H9 (cell line): ENCODE results near the gene FCGBP. TPM values are rescaled to one million over a fixed set of nuclear protein-coding genes. Genes with fewer than 3 reads are reported as not detected.

Experiments used
- DNase-seq: peaks from one replicate; pipeline ENCODE4 v3.0.0-alpha.2; 2017
- H2AFZ ChIP-seq: one replicate; pipeline ENCODE4 v1.6.1; 2013; ENCODE audit warnings: mild to moderate bottlenecking, low read length, control low read depth, moderate library complexity
- H2AK5ac ChIP-seq: 2 replicates; pipeline ENCODE4 v1.6.1; 2013; ENCODE audit warnings: low read length, control low read depth, mixed read lengths; ENCODE audit not compliant: insufficient read length
- H2BK120ac ChIP-seq: one replicate; pipeline ENCODE4 v1.6.1; 2013; ENCODE audit warnings: low read depth, mild to moderate bottlenecking, low read length, control low read depth, inconsistent platforms; ENCODE audit not compliant: poor library complexity, severe bottlenecking
- H2BK12ac ChIP-seq: 2 replicates; pipeline ENCODE4 v1.6.1; 2013; ENCODE audit warnings: low read length, control low read depth, mixed read lengths, low read depth; ENCODE audit not compliant: insufficient read length
- H2BK15ac ChIP-seq: 2 replicates; pipeline ENCODE4 v1.6.1; 2013; ENCODE audit warnings: low read depth, low read length, control low read depth
- H2BK20ac ChIP-seq: one replicate; pipeline ENCODE4 v1.6.1; 2013; ENCODE audit warnings: low read depth, mild to moderate bottlenecking, low read length, control low read depth, inconsistent platforms; ENCODE audit not compliant: poor library complexity, severe bottlenecking
- H2BK5ac ChIP-seq: 2 replicates; pipeline ENCODE4 v1.6.1; 2013; ENCODE audit warnings: low read length, control low read depth, mixed read lengths; ENCODE audit not compliant: insufficient read length
- H3K14ac ChIP-seq: 2 replicates; pipeline ENCODE4 v1.6.1; 2013; ENCODE audit warnings: low read length, control low read depth; ENCODE audit not compliant: insufficient read depth
- H3K18ac ChIP-seq: 2 replicates; pipeline ENCODE4 v1.6.1; 2013; ENCODE audit warnings: low read depth, mild to moderate bottlenecking, mixed read lengths, low read length, control low read depth; ENCODE audit not compliant: insufficient read length
- H3K23ac ChIP-seq: 2 replicates; pipeline ENCODE4 v1.6.1; 2013; ENCODE audit warnings: low read length, control low read depth, mixed read lengths, low read depth; ENCODE audit not compliant: insufficient read length
- H3K23me2 ChIP-seq: 2 replicates; pipeline ENCODE4 v1.6.1; 2013; ENCODE audit warnings: low read depth, mild to moderate bottlenecking, mixed read lengths, low read length, control low read depth; ENCODE audit not compliant: insufficient read length, poor library complexity, severe bottlenecking
- H3K27ac ChIP-seq: 2 replicates; pipeline ENCODE4 v1.5.1; 2013; ENCODE audit warnings: low read length, control low read depth, mixed read lengths, low read depth; ENCODE audit not compliant: insufficient read length
- H3K27me3 ChIP-seq: 2 replicates; pipeline ENCODE4 v1.6.1; 2013; ENCODE audit warnings: low read length, control low read depth, inconsistent platforms; ENCODE audit not compliant: insufficient read depth
- H3K4ac ChIP-seq: 2 replicates; pipeline ENCODE4 v1.6.1; 2013; ENCODE audit warnings: low read depth, mild to moderate bottlenecking, control low read depth, inconsistent platforms, low read length, moderate library complexity
- H3K4me1 ChIP-seq: 2 replicates; pipeline ENCODE4 v1.6.1; 2013; ENCODE audit warnings: low read length, control low read depth, inconsistent platforms; ENCODE audit not compliant: insufficient read depth
- H3K4me2 ChIP-seq: 2 replicates; pipeline ENCODE4 v1.6.1; 2013; ENCODE audit warnings: low read length, control low read depth, mixed read lengths; ENCODE audit not compliant: insufficient read length, insufficient read depth
- H3K56ac ChIP-seq: 2 replicates; pipeline ENCODE4 v1.6.1; 2013; ENCODE audit warnings: low read depth, mild to moderate bottlenecking, mixed read lengths, low read length, control low read depth; ENCODE audit not compliant: insufficient read length
- H3K79me1 ChIP-seq: 2 replicates; pipeline ENCODE4 v1.6.1; 2013; ENCODE audit warnings: low read depth, mild to moderate bottlenecking, moderate library complexity, low read length, control low read depth, inconsistent platforms; ENCODE audit not compliant: insufficient read depth, poor library complexity, severe bottlenecking
- H3K79me2 ChIP-seq: 2 replicates; pipeline ENCODE4 v1.6.1; 2013; ENCODE audit warnings: low read length, control low read depth, inconsistent platforms; ENCODE audit not compliant: insufficient read depth
- H3K9ac ChIP-seq: 2 replicates; pipeline ENCODE4 v1.6.1; 2013; ENCODE audit warnings: low read length, control low read depth, mixed read lengths; ENCODE audit not compliant: insufficient read length; ENCODE audit errors: extremely low read depth
- H3K9me3 ChIP-seq: one replicate; pipeline ENCODE4 v1.6.1; 2013; ENCODE audit warnings: low read depth, low read length, inconsistent platforms; ENCODE audit not compliant: control insufficient read depth
- H3T11ph ChIP-seq: one replicate; pipeline ENCODE4 v1.6.1; 2013; ENCODE audit warnings: mild to moderate bottlenecking, low read length, control low read depth, inconsistent platforms
- H4K20me1 ChIP-seq: one replicate; pipeline ENCODE4 v1.6.1; 2013; ENCODE audit not compliant: control insufficient read depth, insufficient read length, insufficient read depth
- H4K5ac ChIP-seq: 2 replicates; pipeline ENCODE4 v1.6.1; 2013; ENCODE audit warnings: low read depth, mild to moderate bottlenecking, mixed read lengths, low read length, control low read depth; ENCODE audit not compliant: insufficient read length
- H4K8ac ChIP-seq: replicated peaks from 2 replicates; pipeline ENCODE4 v1.6.1; 2013; ENCODE audit warnings: low read length, control low read depth, mixed read lengths, low read depth; ENCODE audit not compliant: insufficient read length
- H4K91ac ChIP-seq: 2 replicates; pipeline ENCODE4 v1.6.1; 2013; ENCODE audit warnings: low read depth, mild to moderate bottlenecking, moderate library complexity, mixed read lengths, low read length, control low read depth; ENCODE audit not compliant: insufficient read length
- H3K27ac Mint-ChIP-seq, 3 experiments: 2 replicates in 2 of 3; 3 replicates in 1 of 3; pipeline ENCODE4 v1.8.0; 2020 to 2021; ENCODE audit warnings: mixed read lengths in 3 of 3, mild to moderate bottlenecking in 1 of 3, moderate library complexity in 1 of 3
- H3K27me3 Mint-ChIP-seq: 2 replicates; pipeline ENCODE4 v1.8.0; 2021; ENCODE audit warnings: low read depth, mild to moderate bottlenecking, moderate library complexity, mixed read lengths
- H3K36me3 Mint-ChIP-seq, 3 experiments: 2 replicates in 2 of 3; 3 replicates in 1 of 3; pipeline ENCODE4 v1.8.0; 2020 to 2021; ENCODE audit warnings: low read depth in 3 of 3, mixed read lengths in 3 of 3; ENCODE audit not compliant: insufficient read depth in 1 of 3
- H3K4me1 Mint-ChIP-seq, 2 experiments: 2 replicates each; pipeline ENCODE4 v1.8.0; 2020; ENCODE audit warnings: mixed read lengths in 2 of 2
- H3K4me3 Mint-ChIP-seq, 2 experiments: 2 replicates in 1 of 2; 3 replicates in 1 of 2; pipeline ENCODE4 v1.8.0; 2020 to 2021; ENCODE audit warnings: mild to moderate bottlenecking in 2 of 2, mixed read lengths in 2 of 2, moderate library complexity in 1 of 2
- H3K9me3 Mint-ChIP-seq, 2 experiments: 2 replicates in 1 of 2; 3 replicates in 1 of 2; pipeline ENCODE4 v1.8.0; 2020; ENCODE audit warnings: mild to moderate bottlenecking in 2 of 2, mixed read lengths in 2 of 2, moderate library complexity in 1 of 2
- CTCF ChIP-seq: fragments of 200-600 bp; sonication (generic); conservative IDR thresholded peaks from 3 replicates; pipeline ENCODE4 v1.8.0; 2021; ENCODE audit warnings: antibody characterized with exemption, mild to moderate bottlenecking
- WGBS: extraction: QIAGEN DNeasy Blood & Tissue Kit; methylation state at CpG from one replicate; pipeline ENCODE4 v1.1.7; 2013; ENCODE audit warnings: missing lambda C conversion rate, low lambda C conversion rate, mixed read lengths; ENCODE audit not compliant: insufficient read length; ENCODE audit errors: extremely low coverage; 5-methylcytosine and 5-hydroxymethylcytosine counted together
- total RNA-seq: library from RNA; stranded (reverse); gene quantifications from 2 replicates; pipeline ENCODE4 v1.2.1, GENCODE V29; 2021

Gene FCGBP
- total RNA-seq, 1 experiment from 2014 or later, result 0.13 TPM

GRCh38 chr19:39915848-39916215 is 18.6 kb downstream of the FCGBP start:
- no peak overlapping the region for H3K14ac ChIP-seq
- no peak overlapping the region for H3K4ac ChIP-seq
- H3K4me1 Mint-ChIP-seq, result no peaks in the 10 kb centered on the region
- no peak for DNase-seq
- no peak overlapping the region for H2AK5ac ChIP-seq
- H3K9ac ChIP-seq, result no peak overlapping the region
- no peak overlapping the region for H3K18ac ChIP-seq
- no peaks in the 10 kb centered on the region for H3K36me3 Mint-ChIP-seq
- H2BK15ac ChIP-seq, result no peak overlapping the region
- no peaks in the 10 kb centered on the region for H3K9me3 ChIP-seq
- no peaks in the 10 kb centered on the region for H3K9me3 Mint-ChIP-seq
- no peaks in the 10 kb centered on the region for H3K27me3 Mint-ChIP-seq
- H2BK120ac ChIP-seq, result no peak overlapping the region
- no peak overlapping the region for H2BK5ac ChIP-seq
- no CpG with 5 or more reads among the region's 17 CpGs for WGBS
- no peak overlapping the region for H4K5ac ChIP-seq
- H2AFZ ChIP-seq, result no peak overlapping the region
- H4K8ac ChIP-seq, result no peak overlapping the region
- H3T11ph ChIP-seq, result no peak overlapping the region
- no peaks in the 10 kb centered on the region for H3K27me3 ChIP-seq
- no peak overlapping the region for H3K4me2 ChIP-seq
- no peak overlapping the region for H3K23ac ChIP-seq
- no peaks in the 10 kb centered on the region for H3K79me2 ChIP-seq
- no peak overlapping the region for H4K91ac ChIP-seq
- no peak overlapping the region for H3K27ac Mint-ChIP-seq
- no peak overlapping the region for H2BK12ac ChIP-seq
- H3K4me1 ChIP-seq, result no peaks in the 10 kb centered on the region
- TF ChIP-seq CTCF, result no peak
- H4K20me1 ChIP-seq, result no peaks in the 10 kb centered on the region
- no peak overlapping the region for H3K27ac ChIP-seq
- no peak overlapping the region for H3K56ac ChIP-seq
- no peak overlapping the region for H3K4me3 Mint-ChIP-seq
- H2BK20ac ChIP-seq, result no peak overlapping the region
- peaks cover 5% of the 10 kb centered on the region for H3K23me2 ChIP-seq
- H3K79me1 ChIP-seq, result no peaks in the 10 kb centered on the region
